HG03159 (cell line): ENCODE results near the gene AMHR2.
"Not testable (repeated sequence)": the region's sequence is repeated elsewhere in the genome, so short reads cannot be mapped to it uniquely, and the experiment has no call there.

Source experiments
- ATAC-seq: cut with Tn5 transposase; IDR thresholded peaks from one replicate; pipeline ENCODE4 v1.9.1; 2021; ENCODE audit warnings: mild to moderate bottlenecking, moderate library complexity; ENCODE audit not compliant: unreplicated experiment

AMHR2 gene

GRCh38 chr12:53423597-53423996 lies at the start of gene AMHR2:
Gene AMHR2, plus strand, starts transcription at chr12:53423855. Its CDS starts 80 bp downstream, at chr12:53423935.
- no peak for ATAC-seq

- ATAC-seq: not testable (repeated sequence)
Measured at GRCh38 chr12:53374277-53374676, 49.4 kb upstream of the AMHR2 start.

GRCh38 chr12:53376747-53377146 lies 46.9 kb upstream of the AMHR2 start:
- no peak for ATAC-seq

GRCh38 chr12:53378222-53378621 lies 45.4 kb upstream of the AMHR2 start:
- ATAC-seq: no peak

- no peak for ATAC-seq
Measured at GRCh38 chr12:53378724-53379388, 44.8 kb upstream of the AMHR2 start.

- ATAC-seq: peak; percentile 67
Measured at GRCh38 chr12:53379389-53380103, 44.1 kb upstream of the AMHR2 start.

GRCh38 chr12:53380104-53380793 lies 43.4 kb upstream of the AMHR2 start, which contains the start of gene SP1:
Gene SP1, plus strand, starts transcription at chr12:53380176. Its CDS starts 116 bp downstream, at chr12:53380292.
- ATAC-seq: peak; percentile 36

- ATAC-seq: no peak
Measured at GRCh38 chr12:53380794-53381730, 42.6 kb upstream of the AMHR2 start.

GRCh38 chr12:53381731-53382630 lies 41.7 kb upstream of the AMHR2 start:
- ATAC-seq: no peak

- no peak for ATAC-seq
Measured at GRCh38 chr12:53383258-53383657, 40.4 kb upstream of the AMHR2 start.

GRCh38 chr12:53386381-53386780 lies 37.3 kb upstream of the AMHR2 start:
- not testable (repeated sequence) for ATAC-seq

- no peak for ATAC-seq
Measured at GRCh38 chr12:53388932-53389331, 34.7 kb upstream of the AMHR2 start.

GRCh38 chr12:53389702-53390101 lies 34.0 kb upstream of the AMHR2 start:
- no peak for ATAC-seq

- ATAC-seq: no peak
Measured at GRCh38 chr12:53391724-53392123, 31.9 kb upstream of the AMHR2 start.

GRCh38 chr12:53399896-53400295 lies 23.8 kb upstream of the AMHR2 start:
- ATAC-seq: no peak

GRCh38 chr12:53402351-53402750 lies 21.3 kb upstream of the AMHR2 start:
- ATAC-seq: not testable (repeated sequence)

- no peak for ATAC-seq
Measured at GRCh38 chr12:53402871-53403270, 20.8 kb upstream of the AMHR2 start.

GRCh38 chr12:53410951-53411350 lies 12.7 kb upstream of the AMHR2 start:
- no peak for ATAC-seq

- ATAC-seq: no peak
Measured at GRCh38 chr12:53413485-53414204, 10.0 kb upstream of the AMHR2 start.
